A549 (cell line): ENCODE measurements around the gene GUCA2B.

ENCODE experiments used
- ATOH8 ChIP-seq: fragments of 250-450 bp; sonication (Bioruptor Pico); IDR thresholded peaks from 2 replicates; pipeline ENCODE4 v1.5.0; 2020; ENCODE audit warnings: low read depth, mild to moderate bottlenecking, moderate library complexity
- CBX8 ChIP-seq: fragments of 200-600 bp; sonication (generic); IDR thresholded peaks from 2 replicates; pipeline ENCODE4 v1.6.1; 2016
- EHMT2 ChIP-seq: fragments of 200-600 bp; sonication (generic); IDR thresholded peaks from 2 replicates; pipeline ENCODE4 v1.6.1; 2016; ENCODE audit warnings: antibody characterized with exemption, low read depth, mild to moderate bottlenecking, moderate library complexity
- EP300 ChIP-seq, 2 experiments: fragments of >200 bp; sonication (Bioruptor Twin); formaldehyde crosslinking; IDR thresholded peaks; 2 replicates in 1 of 2; 3 replicates in 1 of 2; pipeline ENCODE4 v1.6.1; 2016 to 2017
- ESRRA ChIP-seq: fragments of 150-350 bp; IDR thresholded peaks from 2 replicates; pipeline ENCODE4 v1.6.1; 2014; ENCODE audit warnings: mild to moderate bottlenecking, low read length, borderline replicate concordance
- NFE2L2 ChIP-seq: fragments of 150-350 bp; conservative IDR thresholded peaks from 2 replicates; pipeline ENCODE4 v1.6.1; 2014; ENCODE audit warnings: low read length
- POLR2A ChIP-seq: IDR thresholded peaks from 2 replicates; pipeline ENCODE4 v1.6.1; 2012; ENCODE audit warnings: mild to moderate bottlenecking, low read length
- RAD21 ChIP-seq, 2 experiments: fragments of >200 bp in 1 of 2; sonication (Bioruptor Twin) in 1 of 2; formaldehyde crosslinking in 1 of 2; IDR thresholded peaks in 1 of 2; conservative IDR thresholded peaks in 1 of 2; 2 replicates in 1 of 2; 3 replicates in 1 of 2; pipeline ENCODE4 v1.6.1; 2012 to 2018; ENCODE audit warnings: inconsistent platforms in 1 of 2
- RCOR1 ChIP-seq: fragments of 150-350 bp; IDR thresholded peaks from 2 replicates; pipeline ENCODE4 v1.6.1; 2014; ENCODE audit warnings: antibody characterized with exemption, low read length, low read depth
- SMC3 ChIP-seq: fragments of >200 bp; sonication (Bioruptor Twin); formaldehyde crosslinking; IDR thresholded peaks from 3 replicates; pipeline ENCODE4 v1.6.1; 2018; ENCODE audit warnings: inconsistent platforms
- USF2 ChIP-seq: fragments of 450-650 bp; IDR thresholded peaks from 2 replicates; pipeline ENCODE4 v1.6.1; 2014; ENCODE audit warnings: antibody characterized with exemption
- ZC3H11A ChIP-seq: fragments of 450-650 bp; IDR thresholded peaks from 2 replicates; pipeline ENCODE4 v1.6.1; 2014; ENCODE audit warnings: antibody characterized with exemption, mild to moderate bottlenecking
- TF ChIP-seq, protein P1 (sequence below): fragments of >200 bp; sonication (Bioruptor Twin); formaldehyde crosslinking; IDR thresholded peaks from 3 replicates; pipeline ENCODE4 v1.5.1; 2016
- TF ChIP-seq, protein P2 (sequence below): fragments of 200-600 bp; sonication (generic); IDR thresholded peaks from 2 replicates; pipeline ENCODE4 v1.6.1; 2016; ENCODE audit warnings: antibody characterized with exemption, mild to moderate bottlenecking, moderate library complexity

DNA sequence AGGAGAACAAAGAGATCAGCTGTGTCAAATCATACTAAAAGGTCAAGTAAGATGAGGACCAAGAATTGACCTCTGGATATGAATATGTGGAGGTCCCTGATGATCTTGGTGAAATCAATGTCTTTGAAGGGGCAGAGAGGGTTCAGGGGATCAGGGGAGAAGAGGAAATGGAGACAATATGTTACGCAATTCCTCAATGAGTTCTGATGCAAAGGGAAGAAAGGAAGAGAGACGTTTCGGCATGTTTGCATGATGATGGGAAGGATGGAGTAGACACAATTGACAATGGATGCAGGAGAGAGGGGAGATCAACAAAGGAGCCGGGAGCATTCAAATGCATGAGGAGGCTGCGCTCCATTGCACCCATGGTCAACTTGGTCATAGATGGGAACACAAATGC, 36.0 kb upstream of the GUCA2B start:
- TF ChIP-seq USF2 (no peak), RCOR1 (no peak), EP300 (IDR thresholded peaks at IDR 0.05) (no peak), ZC3H11A (no peak), POLR2A (no peak), SMC3 (no peak), ATOH8 (CRISPR knock-in tag) (no peak), NFE2L2 (no peak), CBX8 (no peak), RAD21 (conservative IDR thresholded peaks at IDR 0.05 in 1 of 2, IDR thresholded peaks at IDR 0.05 in 1 of 2) (no peak), EHMT2 (no peak), ESRRA (no peak)
- TF ChIP-seq, protein P1, sequence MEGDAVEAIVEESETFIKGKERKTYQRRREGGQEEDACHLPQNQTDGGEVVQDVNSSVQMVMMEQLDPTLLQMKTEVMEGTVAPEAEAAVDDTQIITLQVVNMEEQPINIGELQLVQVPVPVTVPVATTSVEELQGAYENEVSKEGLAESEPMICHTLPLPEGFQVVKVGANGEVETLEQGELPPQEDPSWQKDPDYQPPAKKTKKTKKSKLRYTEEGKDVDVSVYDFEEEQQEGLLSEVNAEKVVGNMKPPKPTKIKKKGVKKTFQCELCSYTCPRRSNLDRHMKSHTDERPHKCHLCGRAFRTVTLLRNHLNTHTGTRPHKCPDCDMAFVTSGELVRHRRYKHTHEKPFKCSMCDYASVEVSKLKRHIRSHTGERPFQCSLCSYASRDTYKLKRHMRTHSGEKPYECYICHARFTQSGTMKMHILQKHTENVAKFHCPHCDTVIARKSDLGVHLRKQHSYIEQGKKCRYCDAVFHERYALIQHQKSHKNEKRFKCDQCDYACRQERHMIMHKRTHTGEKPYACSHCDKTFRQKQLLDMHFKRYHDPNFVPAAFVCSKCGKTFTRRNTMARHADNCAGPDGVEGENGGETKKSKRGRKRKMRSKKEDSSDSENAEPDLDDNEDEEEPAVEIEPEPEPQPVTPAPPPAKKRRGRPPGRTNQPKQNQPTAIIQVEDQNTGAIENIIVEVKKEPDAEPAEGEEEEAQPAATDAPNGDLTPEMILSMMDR, result no peak
- TF ChIP-seq, protein P2, sequence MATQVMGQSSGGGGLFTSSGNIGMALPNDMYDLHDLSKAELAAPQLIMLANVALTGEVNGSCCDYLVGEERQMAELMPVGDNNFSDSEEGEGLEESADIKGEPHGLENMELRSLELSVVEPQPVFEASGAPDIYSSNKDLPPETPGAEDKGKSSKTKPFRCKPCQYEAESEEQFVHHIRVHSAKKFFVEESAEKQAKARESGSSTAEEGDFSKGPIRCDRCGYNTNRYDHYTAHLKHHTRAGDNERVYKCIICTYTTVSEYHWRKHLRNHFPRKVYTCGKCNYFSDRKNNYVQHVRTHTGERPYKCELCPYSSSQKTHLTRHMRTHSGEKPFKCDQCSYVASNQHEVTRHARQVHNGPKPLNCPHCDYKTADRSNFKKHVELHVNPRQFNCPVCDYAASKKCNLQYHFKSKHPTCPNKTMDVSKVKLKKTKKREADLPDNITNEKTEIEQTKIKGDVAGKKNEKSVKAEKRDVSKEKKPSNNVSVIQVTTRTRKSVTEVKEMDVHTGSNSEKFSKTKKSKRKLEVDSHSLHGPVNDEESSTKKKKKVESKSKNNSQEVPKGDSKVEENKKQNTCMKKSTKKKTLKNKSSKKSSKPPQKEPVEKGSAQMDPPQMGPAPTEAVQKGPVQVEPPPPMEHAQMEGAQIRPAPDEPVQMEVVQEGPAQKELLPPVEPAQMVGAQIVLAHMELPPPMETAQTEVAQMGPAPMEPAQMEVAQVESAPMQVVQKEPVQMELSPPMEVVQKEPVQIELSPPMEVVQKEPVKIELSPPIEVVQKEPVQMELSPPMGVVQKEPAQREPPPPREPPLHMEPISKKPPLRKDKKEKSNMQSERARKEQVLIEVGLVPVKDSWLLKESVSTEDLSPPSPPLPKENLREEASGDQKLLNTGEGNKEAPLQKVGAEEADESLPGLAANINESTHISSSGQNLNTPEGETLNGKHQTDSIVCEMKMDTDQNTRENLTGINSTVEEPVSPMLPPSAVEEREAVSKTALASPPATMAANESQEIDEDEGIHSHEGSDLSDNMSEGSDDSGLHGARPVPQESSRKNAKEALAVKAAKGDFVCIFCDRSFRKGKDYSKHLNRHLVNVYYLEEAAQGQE, result no peak
